K562 (cell line): ENCODE data around the gene NEMP1.

ENCODE experiments used
- CBX3 ChIP-seq, 2 experiments: IDR thresholded peaks; 1 replicate in 1 of 2; 2 replicates in 1 of 2; pipeline ENCODE4 v1.6.1; 2012; ENCODE audit warnings: inconsistent platforms in 2 of 2, low read length in 2 of 2, borderline replicate concordance in 1 of 2, control low read depth in 1 of 2
- CHD1 ChIP-seq: fragments of 200-600 bp; sonication (generic); IDR thresholded peaks from one replicate; pipeline ENCODE4 v1.6.1; 2012; ENCODE audit warnings: mild to moderate bottlenecking, moderate library complexity, low read length, inconsistent platforms
- CREB1 ChIP-seq, 2 experiments: sonication (generic) in 1 of 2; formaldehyde crosslinking in 1 of 2; IDR thresholded peaks; 2 replicates each; pipeline versions ENCODE4 v1.6.1 to v1.8.0; 2012 to 2022; ENCODE audit warnings: inconsistent platforms in 1 of 2, mild to moderate bottlenecking in 1 of 2, missing genetic modification reagents in 1 of 2, moderate library complexity in 1 of 2
- CTCF ChIP-seq, 3 experiments: IDR thresholded peaks in 2 of 3; conservative IDR thresholded peaks in 1 of 3; 2 replicates each; pipeline ENCODE4 v1.5.1; 2011 to 2012; ENCODE audit warnings: low read length in 3 of 3, mild to moderate bottlenecking in 3 of 3, control low read depth in 2 of 3, improper control_type of control experiment in 1 of 3, inconsistent platforms in 1 of 3, low read depth in 1 of 3, mixed read lengths in 1 of 3, moderate library complexity in 1 of 3; ENCODE audit not compliant: insufficient read depth in 2 of 3
- E4F1 ChIP-seq: fragments of 250-450 bp; sonication (Bioruptor Pico); IDR thresholded peaks from 2 replicates; pipeline ENCODE4 v1.5.0; 2021; ENCODE audit warnings: mild to moderate bottlenecking, borderline replicate concordance
- EHMT2 ChIP-seq: fragments of 450-650 bp; IDR thresholded peaks from 2 replicates; pipeline ENCODE4 v1.6.1; 2018; ENCODE audit warnings: antibody characterized with exemption
- KLF6 ChIP-seq: fragments of 250-450 bp; sonication (Bioruptor Pico); IDR thresholded peaks from 2 replicates; pipeline ENCODE4 v1.4.0; 2020; ENCODE audit warnings: mild to moderate bottlenecking, moderate library complexity, borderline replicate concordance
- MAZ ChIP-seq, 2 experiments: fragments of 450-650 bp in 1 of 2; sonication (generic) in 1 of 2; formaldehyde crosslinking; IDR thresholded peaks in 1 of 2; conservative IDR thresholded peaks in 1 of 2; 2 replicates each; pipeline versions ENCODE4 v1.4.0 to v1.5.0; 2020; ENCODE audit warnings: mild to moderate bottlenecking in 1 of 2, missing genetic modification reagents in 1 of 2
- SNRNP70 ChIP-seq: fragments of 200-400 bp; formaldehyde crosslinking; optimal IDR thresholded peaks from 2 replicates; pipeline ENCODE3; 2017; ENCODE audit warnings: low read depth, low read length
- TAF1 ChIP-seq: IDR thresholded peaks from 2 replicates; pipeline ENCODE4 v1.6.1; 2011; ENCODE audit warnings: mild to moderate bottlenecking, low read length, moderate library complexity; ENCODE audit not compliant: insufficient read depth, control insufficient read depth, severe bottlenecking; ENCODE audit errors: extremely low read depth
- ZC3H11A ChIP-seq: IDR thresholded peaks from 2 replicates; pipeline ENCODE4 v1.6.1; 2012; ENCODE audit warnings: low read depth, low read length, improper control_type of control experiment
- ZNF232 ChIP-seq: sonication (generic); formaldehyde crosslinking; IDR thresholded peaks from 2 replicates; pipeline ENCODE4 v1.8.0; 2022; ENCODE audit warnings: mild to moderate bottlenecking, missing genetic modification reagents
- ZNF263 ChIP-seq: sonication (generic); formaldehyde crosslinking; IDR thresholded peaks from 2 replicates; pipeline ENCODE4 v1.8.0; 2022; ENCODE audit warnings: mild to moderate bottlenecking, missing genetic modification reagents, borderline replicate concordance

GRCh38 chr12:57027011-57027804, 51.4 kb downstream of the NEMP1 start:
- no peak for TF ChIP-seq CREB1 (IDR thresholded peaks at IDR 0.05)
- no peak for TF ChIP-seq CREB1 (CRISPR knock-in tag; IDR thresholded peaks at IDR 0.05)
- TF ChIP-seq ZNF232 (CRISPR knock-in tag): no peak
- no peak for TF ChIP-seq KLF6 (CRISPR knock-in tag)
- no peak for TF ChIP-seq MAZ (CRISPR knock-in tag; conservative IDR thresholded peaks at IDR 0.05 in 1 of 2, IDR thresholded peaks at IDR 0.05 in 1 of 2)
- no peak for TF ChIP-seq ZNF263 (CRISPR knock-in tag)
- TF ChIP-seq CBX3 (IDR thresholded peaks at IDR 0.05; ENCODE audit: borderline replicate concordance in 1 of 2, low read length in 2 of 2): no peak
- TF ChIP-seq ZC3H11A: no peak
- TF ChIP-seq SNRNP70: no peak
- no peak for TF ChIP-seq EHMT2
- no peak for TF ChIP-seq CTCF (IDR thresholded peaks at IDR 0.05 in 2 of 3, conservative IDR thresholded peaks at IDR 0.05 in 1 of 3; ENCODE audit: insufficient read depth in 2 of 3, low read depth in 1 of 3, low read length in 3 of 3)
- no peak for TF ChIP-seq TAF1
- no peak for TF ChIP-seq CHD1
- no peak for TF ChIP-seq E4F1 (CRISPR knock-in tag)
